Renal pelvis (tissue), 12 donors: Measurements from ENCODE around the gene POLR2J2. TPM values are rescaled to one million over a fixed set of nuclear protein-coding genes. Genes with fewer than 3 reads are reported as not detected.
A peak's percentile ranks its signal among the peaks of the same experiment; 100 is the strongest.
"Not testable (repeated sequence)": the region's sequence is repeated elsewhere in the genome, so short reads cannot be mapped to it uniquely, and the experiment has no call there.

Source experiments
- DNase-seq: peaks from one replicate; pipeline ENCODE4 v3.0.0-alpha.2; 2013
- long read RNA-seq, 16 experiments: transcript quantifications; one replicate each; lab custom pipeline, GENCODE V29; 2026
- polyA plus RNA-seq, 3 donors: library from polyadenylated mRNA; unstranded; fragments of 120-200 nt; gene quantifications; one replicate each; pipeline ENCODE4 v1.2.1, GENCODE V29; 2013; ENCODE audit not compliant: insufficient read length in 3 of 3

The POLR2J2 gene
- 1 to 10 TPM; 1.3 to 9.0 (median 1.9) TPM for polyA plus RNA-seq
- long read RNA-seq, donor 1, partial matches to known transcripts: 0 of 2 reads
- long read RNA-seq, donor 1, other reads (novel, unspliced or antisense): 0 of 2 reads
- long read RNA-seq, donor 2: 0 reads
- long read RNA-seq, donor 3: 0 reads
- long read RNA-seq, donor 4: 0 reads
- long read RNA-seq, donor 5: 0 reads
- long read RNA-seq, donor 6, partial matches to known transcripts: 0 of 1 reads
- long read RNA-seq, donor 6, other reads (novel, unspliced or antisense): 0 of 1 reads
- long read RNA-seq, donor 7: 0 reads
- long read RNA-seq, donor 8: 0 reads
- long read RNA-seq, donor 9: 0 reads
- long read RNA-seq, donor 10: 0 reads
- long read RNA-seq, donor 11: 0 reads
- long read RNA-seq, donor 12, partial matches to known transcripts: 0 of 3 reads
- long read RNA-seq, donor 12, other reads (novel, unspliced or antisense): 0 of 3 reads
- long read RNA-seq, donor 13, partial matches to known transcripts: 0 of 2 reads
- long read RNA-seq, donor 13, other reads (novel, unspliced or antisense): 0 of 2 reads
- long read RNA-seq, donor 14, partial matches to known transcripts: 0 of 1 reads
- long read RNA-seq, donor 14, other reads (novel, unspliced or antisense): 0 of 1 reads
- long read RNA-seq, donor 15, partial matches to known transcripts: 0 of 3 reads
- long read RNA-seq, donor 15, other reads (novel, unspliced or antisense): 0 of 3 reads
- long read RNA-seq, donor 16: 0 reads

DNA sequence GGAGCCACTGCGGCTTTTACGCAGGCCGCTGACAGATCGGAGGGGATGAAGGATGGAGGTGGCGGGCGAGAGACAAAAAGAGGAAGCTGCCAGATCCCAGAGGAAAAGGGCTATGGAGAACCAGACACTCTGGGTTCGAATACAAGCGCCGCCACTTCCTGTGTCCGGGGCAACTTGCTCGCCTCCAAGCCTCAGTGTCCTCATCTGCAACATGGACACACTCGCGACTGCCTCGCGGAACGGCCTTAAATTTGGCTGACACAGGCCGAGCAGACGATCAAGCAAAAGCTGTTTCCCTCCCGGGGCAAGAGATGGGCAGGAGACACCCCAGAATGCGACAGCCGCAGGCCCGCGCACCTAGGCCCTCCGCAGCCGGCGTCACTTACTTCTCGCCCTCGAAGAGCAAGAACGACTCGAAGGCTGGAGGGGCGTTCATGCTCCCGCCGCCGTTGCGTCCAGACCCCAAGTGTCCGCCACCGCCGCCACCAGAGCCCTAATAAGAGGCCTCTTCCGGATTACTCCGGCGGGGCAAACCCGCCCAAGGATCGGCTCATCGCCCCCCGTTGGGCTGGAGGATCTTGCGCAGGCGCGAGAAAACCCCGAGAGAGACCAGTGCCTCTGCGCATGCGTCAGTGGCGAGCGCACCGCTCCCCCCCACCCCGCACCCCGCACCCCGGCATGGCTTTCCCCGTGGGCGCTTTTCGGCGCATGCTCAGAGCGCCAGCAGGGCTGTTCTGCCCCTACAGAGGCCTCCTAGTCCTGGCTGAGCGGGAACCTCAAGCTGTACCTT, at the start of gene POLR2J2:
Gene POLR2J2, minus strand, starts transcription at position 498 of the 790 bp plus-strand sequence. Its CDS starts 62 bp downstream, at position 436.
- DNase-seq: peak; percentile 53

GRCh38 chr7:102718491-102718890, 47.0 kb upstream of the POLR2J2 start:
- DNase-seq: not testable (repeated sequence)

- DNase-seq: not testable (repeated sequence)
These were observed 44.3 kb upstream of the POLR2J2 start for GRCh38 chr7:102715718-102716117.

DNA sequence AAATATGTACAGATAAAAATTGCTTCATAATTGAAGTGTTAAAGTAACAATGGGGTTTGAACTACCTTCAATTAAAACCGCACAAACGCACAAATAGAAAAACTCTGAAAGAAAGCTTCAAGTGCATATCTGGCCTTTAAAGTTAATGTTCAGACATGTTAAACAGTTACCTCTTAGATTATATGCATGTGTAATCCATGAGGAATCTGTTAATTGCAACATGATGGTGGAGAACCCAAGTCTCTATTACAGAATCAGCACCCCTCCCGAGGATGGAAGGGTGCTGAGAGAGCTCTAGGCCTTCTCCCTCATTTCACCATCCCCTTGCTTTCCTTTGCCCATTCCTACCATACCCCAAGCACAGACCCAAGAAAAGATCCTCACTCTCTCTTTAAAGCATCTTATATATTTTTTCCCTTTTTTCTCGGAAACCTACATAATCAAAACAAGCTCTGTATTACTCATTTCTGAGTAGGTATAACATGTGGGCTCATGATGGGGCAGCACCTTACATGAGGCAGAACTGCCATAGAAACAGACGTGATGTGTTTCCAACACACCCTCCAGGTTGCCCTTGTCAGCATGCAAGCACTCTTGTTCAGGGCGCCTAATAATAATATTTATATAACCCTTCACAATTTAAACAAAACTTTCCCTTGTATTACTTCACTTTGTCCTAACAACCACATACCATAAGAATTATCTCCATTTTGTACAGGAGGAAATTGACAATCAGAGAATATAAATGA, 43.5 kb upstream of the POLR2J2 start:
- DNase-seq: not testable (repeated sequence)

- not testable (repeated sequence) for DNase-seq
These were observed 42.2 kb upstream of the POLR2J2 start for GRCh38 chr7:102713691-102714080.

DNA sequence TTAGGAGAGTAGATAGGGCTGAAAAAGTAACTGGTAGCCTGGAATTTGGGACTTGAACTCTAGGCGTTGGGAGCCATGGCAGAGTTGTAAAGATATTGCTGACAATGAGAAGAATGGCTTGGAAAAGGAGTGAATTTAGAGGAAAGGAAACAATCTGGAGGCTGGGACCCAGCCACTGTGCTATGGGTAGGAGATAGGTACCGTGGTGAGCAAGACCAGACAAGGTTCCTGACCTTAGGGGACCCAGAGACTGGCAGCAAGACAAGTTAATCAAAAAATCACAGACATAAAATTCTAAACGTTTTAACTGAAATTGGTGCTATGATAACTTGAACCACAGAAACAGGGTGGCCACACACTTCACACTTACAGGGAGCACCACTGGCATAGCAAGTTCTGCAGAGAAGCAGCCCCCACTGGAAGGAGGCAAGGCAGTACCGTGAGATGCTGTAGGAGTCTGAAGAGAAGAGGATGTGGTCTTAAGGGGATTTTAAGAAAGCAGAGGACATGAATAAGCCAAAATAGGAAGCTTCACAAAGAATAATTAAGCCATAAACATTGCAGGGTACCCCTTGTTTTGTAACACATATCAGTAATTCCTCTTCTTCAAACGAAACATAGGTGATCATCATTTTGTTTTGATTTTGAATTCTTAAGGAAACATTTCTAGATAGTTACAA, 41.7 kb upstream of the POLR2J2 start:
- not testable (repeated sequence) for DNase-seq

DNA sequence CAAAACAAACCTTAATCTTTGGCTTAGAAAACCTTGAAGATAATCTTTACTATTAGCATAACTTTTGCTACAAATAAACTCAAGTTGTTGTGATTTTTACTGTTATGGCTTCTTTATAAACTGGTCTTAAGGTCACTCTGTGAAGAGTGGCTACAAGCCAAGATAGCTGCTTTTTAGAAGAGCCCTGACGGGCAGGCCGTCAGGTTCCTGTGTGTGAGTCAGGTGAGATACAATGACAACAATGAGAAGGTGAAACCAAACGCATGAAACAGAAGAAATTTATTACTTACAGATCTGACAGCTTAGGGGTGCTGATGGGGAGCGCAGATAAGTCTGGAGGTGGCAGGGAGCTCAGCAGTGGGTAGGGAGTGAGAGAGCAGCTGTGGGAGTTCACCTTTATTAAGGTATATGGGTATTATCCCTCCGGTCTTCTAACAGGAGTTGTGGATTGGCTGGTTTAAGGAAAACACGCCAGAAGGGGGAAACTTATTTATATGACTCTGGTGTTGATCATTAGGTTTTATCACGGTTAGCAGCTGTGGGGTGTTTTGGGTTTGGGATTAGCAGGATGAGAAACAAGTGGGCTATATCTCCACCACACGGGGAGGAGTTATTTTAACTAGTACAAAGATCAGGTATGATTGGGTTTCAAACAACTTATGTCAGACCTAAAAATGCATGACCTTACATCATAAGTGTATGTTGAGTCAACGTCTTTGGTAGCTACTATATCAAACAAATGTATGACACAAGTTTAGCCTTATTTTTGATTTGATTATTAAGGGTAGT, 27.7 kb upstream of the POLR2J2 start:
- DNase-seq: not testable (repeated sequence)

GRCh38 chr7:102697642-102698512, 26.4 kb upstream of the POLR2J2 start:
- DNase-seq: not testable (repeated sequence)

- DNase-seq: not testable (repeated sequence)
These were observed 24.5 kb upstream of the POLR2J2 start for GRCh38 chr7:102696009-102696408.

- not testable (repeated sequence) for DNase-seq
These were observed 23.6 kb upstream of the POLR2J2 start for GRCh38 chr7:102695033-102695552.

DNA sequence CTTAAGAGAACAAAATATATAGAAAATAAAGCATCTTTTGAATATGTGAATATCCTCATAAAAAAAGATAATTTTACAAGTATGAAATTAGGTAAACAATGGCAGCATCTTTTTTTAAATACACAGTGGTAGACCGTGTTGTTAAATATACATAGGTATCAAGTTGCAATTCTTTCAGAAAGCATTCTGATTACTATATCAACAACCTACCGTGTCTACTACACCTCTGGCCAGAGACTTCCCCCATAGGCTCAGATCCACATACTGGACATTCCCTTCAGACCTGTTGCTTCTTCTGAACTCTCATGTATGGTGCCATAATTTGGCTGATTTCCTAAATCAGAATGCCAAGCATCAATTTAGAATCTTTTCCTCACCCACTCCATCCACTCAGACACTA, 22.5 kb upstream of the POLR2J2 start:
- not testable (repeated sequence) for DNase-seq

DNA sequence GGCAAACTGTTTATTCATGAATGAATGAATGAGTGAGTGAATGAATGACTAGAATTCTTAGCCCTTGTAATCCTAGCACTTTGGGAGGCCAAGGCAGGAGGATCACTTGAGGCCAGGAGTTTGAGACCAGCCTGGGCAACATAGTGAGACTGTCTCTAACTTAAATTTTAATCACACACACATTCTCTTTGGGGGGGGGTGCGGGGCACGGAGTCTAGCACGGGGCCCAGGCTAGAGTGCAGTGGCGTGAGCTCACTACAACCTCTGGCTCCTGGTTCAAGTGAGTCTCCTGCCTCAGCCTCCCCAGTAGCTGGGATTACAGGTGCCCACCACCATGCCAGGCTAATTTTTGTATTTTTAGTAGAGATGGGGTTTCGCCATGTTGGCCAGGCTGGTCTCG, 19.1 kb upstream of the POLR2J2 start:
- not testable (repeated sequence) for DNase-seq

DNA sequence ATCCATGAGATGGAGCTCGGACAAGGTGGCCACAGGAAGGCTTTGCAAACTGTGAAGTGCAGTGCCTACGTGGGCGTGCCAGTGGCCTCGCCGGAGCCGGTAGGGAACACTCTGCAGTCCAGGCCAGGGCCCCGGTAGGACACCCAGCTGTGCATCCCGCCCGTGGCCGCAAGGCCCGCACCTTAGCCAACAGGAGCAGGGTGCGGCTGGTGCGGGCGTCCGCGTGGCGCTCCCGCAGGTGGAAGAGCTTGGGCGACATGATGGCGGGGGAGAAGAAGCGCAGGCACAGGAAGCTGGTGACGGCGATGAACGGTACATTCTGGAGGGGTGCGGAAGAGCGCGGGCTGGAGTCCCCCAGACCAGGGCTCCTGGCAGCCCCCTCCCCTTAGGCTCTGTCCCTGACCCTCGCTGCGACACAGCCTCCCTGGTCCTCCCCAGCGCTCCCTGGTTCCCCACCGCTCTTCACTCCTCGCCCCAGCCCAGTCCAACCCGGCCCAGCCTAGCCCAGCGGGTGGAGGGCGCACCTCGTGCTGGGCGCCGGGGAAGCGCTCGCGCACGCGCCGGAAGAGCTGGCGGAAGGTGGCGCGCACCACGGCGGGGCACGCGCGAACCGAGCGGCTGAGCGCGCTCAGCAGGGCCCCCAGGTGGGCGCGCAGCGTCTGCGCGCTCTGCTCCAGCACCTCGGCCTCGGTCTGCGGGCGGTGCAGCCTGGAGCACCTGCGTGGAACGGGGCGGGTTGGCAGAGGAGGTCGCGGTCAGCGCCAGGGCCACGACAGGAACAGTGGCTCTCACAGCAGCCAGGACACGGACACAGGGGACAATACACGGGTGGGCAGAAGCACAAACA, 18.2 kb upstream of the POLR2J2 start:
- not testable (repeated sequence) for DNase-seq

DNA sequence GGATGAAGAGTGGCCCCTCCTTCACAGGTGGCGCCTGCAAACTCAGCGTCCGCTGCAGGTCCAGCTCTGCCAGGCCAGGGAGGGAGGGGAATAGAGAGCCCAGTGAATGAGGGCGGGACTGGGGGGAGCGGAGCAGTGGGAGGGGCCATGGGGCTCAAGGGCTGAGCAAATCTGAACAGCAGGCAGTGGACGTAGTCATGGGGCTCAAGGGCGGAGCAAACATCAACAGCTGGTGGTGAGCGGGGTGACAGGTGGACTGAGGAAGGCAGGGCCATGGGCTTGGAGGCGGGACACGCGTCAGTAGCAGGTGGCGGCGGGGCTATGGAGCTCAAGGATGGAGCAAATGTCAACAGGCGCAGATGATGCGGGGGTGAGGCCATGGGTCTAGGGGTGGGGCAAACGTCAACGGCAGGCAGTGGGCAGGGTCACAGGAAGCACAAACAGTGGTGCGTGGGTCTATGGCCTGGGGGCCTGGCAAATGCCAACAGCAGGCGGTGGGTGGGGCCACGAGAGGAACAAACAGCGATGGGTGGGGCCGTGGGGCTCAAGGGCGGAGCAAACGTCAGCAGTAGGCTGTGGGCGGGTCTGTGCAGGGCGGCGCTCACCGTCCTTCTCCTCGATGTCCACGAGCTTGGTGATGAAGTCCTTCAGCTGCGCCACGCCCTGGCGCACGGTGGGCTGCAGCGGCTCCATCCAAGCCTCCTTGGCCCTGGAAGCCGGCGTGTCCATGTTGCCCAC, 17.0 kb upstream of the POLR2J2 start:
- not testable (repeated sequence) for DNase-seq

DNA sequence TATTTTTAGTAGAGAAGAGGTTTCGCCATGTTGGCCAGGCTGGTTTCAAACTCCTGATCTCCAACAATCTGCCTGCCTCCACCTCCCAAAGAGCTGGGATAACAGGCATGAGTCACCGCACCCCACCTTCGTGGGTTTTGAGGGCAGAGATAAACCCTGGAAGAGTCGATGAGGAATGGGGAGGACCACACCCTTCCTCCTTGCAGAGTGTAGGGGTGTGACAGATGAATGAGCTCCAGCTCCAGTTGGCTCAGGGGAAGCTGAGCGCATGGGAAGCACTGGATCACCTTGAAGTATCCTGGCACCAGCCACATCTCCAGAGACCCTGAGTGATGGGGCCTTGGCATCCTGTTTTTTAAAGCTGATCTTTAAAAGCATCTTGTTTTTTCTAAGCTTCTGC, 11.1 kb upstream of the POLR2J2 start:
- DNase-seq: not testable (repeated sequence)

DNA sequence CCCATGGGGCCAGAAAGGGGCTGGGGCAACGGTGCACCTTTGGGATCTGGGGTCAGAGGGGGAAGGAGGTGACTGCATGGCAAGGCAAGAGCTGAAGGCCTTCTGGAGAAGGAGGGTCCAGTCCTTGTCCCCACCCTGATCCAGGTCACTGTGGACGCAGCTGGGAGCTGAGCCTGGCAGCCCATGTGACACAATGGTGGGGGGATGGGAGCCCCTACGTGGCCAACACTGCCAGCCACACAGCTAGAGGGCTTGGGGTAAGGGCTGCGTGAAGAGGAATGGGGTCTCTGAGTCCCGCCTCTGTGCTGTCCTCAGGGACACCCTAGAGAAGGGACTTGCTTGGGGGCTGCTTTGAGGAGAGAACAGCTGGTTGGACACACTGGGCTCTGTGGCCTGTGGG, 9.3 kb upstream of the POLR2J2 start:
- not testable (repeated sequence) for DNase-seq

GRCh38 chr7:102675545-102675944, 4.1 kb upstream of the POLR2J2 start:
- not testable (repeated sequence) for DNase-seq
